22Rv1 (cell line): ENCODE results near the gene PIGH.

Source experiments
- CTCF ChIP-seq: fragments of 450-650 bp; IDR thresholded peaks from 2 replicates; pipeline ENCODE4 v1.5.1; 2017; ENCODE audit warnings: mild to moderate bottlenecking
- ZFX ChIP-seq: fragments of 450-650 bp; IDR thresholded peaks from 2 replicates; pipeline ENCODE4 v1.6.1; 2017; ENCODE audit warnings: antibody characterized with exemption, borderline replicate concordance

GRCh38 chr14:67571275-67571990, 28.6 kb downstream of the PIGH start:
- TF ChIP-seq CTCF (peak; percentile 87), ZFX (no peak)
